Type B pancreatic cell (in vitro differentiated cells): ENCODE measurements around the gene SLC1A2. TPM values are rescaled to one million over a fixed set of nuclear protein-coding genes. Genes with fewer than 3 reads are reported as not detected.

Experiments used
- DNase-seq: peaks from one replicate; pipeline ENCODE4 v3.0.0; 2021; ENCODE audit warnings: mixed read lengths; ENCODE audit not compliant: unreplicated experiment; ENCODE audit errors: extremely low spot score
- H3K27ac Mint-ChIP-seq: 2 replicates; pipeline ENCODE4 v1.8.0; 2021; ENCODE audit warnings: mild to moderate bottlenecking, mixed read lengths
- H3K27me3 Mint-ChIP-seq: 2 replicates; pipeline ENCODE4 v1.8.0; 2021; ENCODE audit warnings: mixed read lengths
- H3K36me3 Mint-ChIP-seq: 2 replicates; pipeline ENCODE4 v1.8.0; 2021; ENCODE audit warnings: mixed read lengths
- H3K4me1 Mint-ChIP-seq: one replicate; pipeline ENCODE4 v1.8.0; 2021; ENCODE audit warnings: mixed read lengths; ENCODE audit not compliant: unreplicated experiment
- H3K4me3 Mint-ChIP-seq: 2 replicates; pipeline ENCODE4 v1.8.0; 2021; ENCODE audit warnings: mild to moderate bottlenecking, mixed read lengths
- H3K9me3 Mint-ChIP-seq: 2 replicates; pipeline ENCODE4 v1.8.0; 2021; ENCODE audit warnings: mixed read lengths
- total RNA-seq: library from RNA; stranded (reverse); gene quantifications from 2 replicates; pipeline ENCODE4 v1.2.1, GENCODE V29; 2021; ENCODE audit warnings: low replicate concordance
- TF ChIP-seq, protein P1 (sequence below): fragments of 200-600 bp; sonication (generic); conservative IDR thresholded peaks from 2 replicates; pipeline ENCODE4 v1.5.0; 2021; ENCODE audit warnings: antibody characterized with exemption, mild to moderate bottlenecking

The SLC1A2 gene
- total RNA-seq, 1 donor from 2014 or later = 7.4 TPM

DNA sequence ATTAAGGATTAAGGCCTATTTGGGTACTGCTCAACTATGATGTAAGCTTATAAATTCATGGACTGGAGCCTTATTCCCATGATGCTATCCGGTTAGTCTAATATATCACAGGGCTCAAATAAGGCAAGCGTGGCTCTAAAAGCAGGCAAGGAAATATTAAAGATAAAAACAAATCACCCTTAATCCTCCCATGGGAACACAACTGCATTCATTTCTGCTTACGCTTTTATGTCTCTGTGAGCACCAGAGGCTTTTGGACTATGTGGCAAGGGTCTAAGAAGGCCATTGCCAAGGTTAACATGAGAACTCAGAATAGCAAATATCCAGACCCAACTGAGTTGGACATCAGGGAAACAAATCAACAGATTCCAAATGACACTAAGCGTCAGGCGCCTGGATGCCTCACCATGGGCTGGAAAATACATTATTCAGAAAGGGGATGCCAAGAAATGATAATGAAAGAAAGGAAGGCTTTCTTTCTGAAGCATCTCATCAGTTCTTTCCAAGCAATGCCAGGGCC is 138.1 kb downstream of the SLC1A2 start:
- DNase-seq = no peak
- H3K4me1 Mint-ChIP-seq = no peaks in the 10 kb centered on the region
- H3K4me3 Mint-ChIP-seq = no peak overlapping the region
- TF ChIP-seq, protein P1, sequence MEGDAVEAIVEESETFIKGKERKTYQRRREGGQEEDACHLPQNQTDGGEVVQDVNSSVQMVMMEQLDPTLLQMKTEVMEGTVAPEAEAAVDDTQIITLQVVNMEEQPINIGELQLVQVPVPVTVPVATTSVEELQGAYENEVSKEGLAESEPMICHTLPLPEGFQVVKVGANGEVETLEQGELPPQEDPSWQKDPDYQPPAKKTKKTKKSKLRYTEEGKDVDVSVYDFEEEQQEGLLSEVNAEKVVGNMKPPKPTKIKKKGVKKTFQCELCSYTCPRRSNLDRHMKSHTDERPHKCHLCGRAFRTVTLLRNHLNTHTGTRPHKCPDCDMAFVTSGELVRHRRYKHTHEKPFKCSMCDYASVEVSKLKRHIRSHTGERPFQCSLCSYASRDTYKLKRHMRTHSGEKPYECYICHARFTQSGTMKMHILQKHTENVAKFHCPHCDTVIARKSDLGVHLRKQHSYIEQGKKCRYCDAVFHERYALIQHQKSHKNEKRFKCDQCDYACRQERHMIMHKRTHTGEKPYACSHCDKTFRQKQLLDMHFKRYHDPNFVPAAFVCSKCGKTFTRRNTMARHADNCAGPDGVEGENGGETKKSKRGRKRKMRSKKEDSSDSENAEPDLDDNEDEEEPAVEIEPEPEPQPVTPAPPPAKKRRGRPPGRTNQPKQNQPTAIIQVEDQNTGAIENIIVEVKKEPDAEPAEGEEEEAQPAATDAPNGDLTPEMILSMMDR = no peak
- no peak overlapping the region for H3K27ac Mint-ChIP-seq
- no peaks in the 10 kb centered on the region for H3K27me3 Mint-ChIP-seq
- no peaks in the 10 kb centered on the region for H3K36me3 Mint-ChIP-seq
- H3K9me3 Mint-ChIP-seq = peaks cover 7% of the 10 kb centered on the region

DNA sequence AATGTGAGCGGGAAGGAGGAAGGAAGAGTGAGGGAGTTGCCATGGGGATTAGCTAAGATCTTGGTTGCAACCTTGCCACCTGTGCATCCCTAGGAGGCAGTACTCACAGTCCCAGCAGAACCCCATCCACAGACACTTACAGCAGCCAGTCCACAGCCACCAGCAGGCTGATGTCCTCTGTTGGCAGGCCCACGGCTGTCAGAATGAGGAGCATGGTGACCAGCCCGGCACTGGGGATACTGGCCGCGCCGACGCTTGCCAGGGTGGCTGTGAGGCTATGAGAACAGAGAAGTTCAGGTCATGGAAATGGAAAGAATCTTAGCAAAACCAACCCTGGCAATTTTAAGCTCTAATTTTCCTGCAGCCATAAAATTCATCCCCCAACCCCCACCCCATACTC is 138.6 kb downstream of the SLC1A2 start:
- H3K36me3 Mint-ChIP-seq = no peaks in the 10 kb centered on the region
- no peak overlapping the region for H3K4me3 Mint-ChIP-seq
- peaks cover 7% of the 10 kb centered on the region for H3K9me3 Mint-ChIP-seq
- H3K27me3 Mint-ChIP-seq = no peaks in the 10 kb centered on the region
- H3K4me1 Mint-ChIP-seq = no peaks in the 10 kb centered on the region
- H3K27ac Mint-ChIP-seq = no peak overlapping the region
- DNase-seq = no peak
- TF ChIP-seq, protein P1 = no peak

DNA sequence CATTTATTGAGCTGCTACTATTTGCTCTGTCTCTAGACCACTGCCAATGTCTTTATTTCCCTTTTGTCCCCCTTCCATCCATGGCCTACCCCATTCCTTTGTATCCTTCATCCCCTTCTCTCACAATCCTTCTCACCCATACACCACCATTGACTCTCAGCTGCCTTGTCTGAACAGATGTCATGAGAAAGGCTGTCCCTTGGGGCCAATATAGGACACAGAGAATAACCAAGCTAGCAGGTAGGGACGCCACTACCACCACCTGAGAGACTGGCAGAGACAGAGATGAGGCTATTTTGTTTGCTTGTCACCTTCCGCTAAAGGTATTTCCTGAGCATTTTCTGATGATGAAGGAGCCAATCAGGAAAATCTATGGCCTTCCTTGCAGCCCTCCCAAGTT is 141.5 kb downstream of the SLC1A2 start:
- TF ChIP-seq, protein P1 = no peak
- peaks cover 12% of the 10 kb centered on the region for H3K4me1 Mint-ChIP-seq
- H3K4me3 Mint-ChIP-seq = no peak overlapping the region
- no peaks in the 10 kb centered on the region for H3K27me3 Mint-ChIP-seq
- H3K9me3 Mint-ChIP-seq = peaks cover 7% of the 10 kb centered on the region
- DNase-seq = no peak
- H3K36me3 Mint-ChIP-seq = no peaks in the 10 kb centered on the region
- H3K27ac Mint-ChIP-seq = no peak overlapping the region

DNA sequence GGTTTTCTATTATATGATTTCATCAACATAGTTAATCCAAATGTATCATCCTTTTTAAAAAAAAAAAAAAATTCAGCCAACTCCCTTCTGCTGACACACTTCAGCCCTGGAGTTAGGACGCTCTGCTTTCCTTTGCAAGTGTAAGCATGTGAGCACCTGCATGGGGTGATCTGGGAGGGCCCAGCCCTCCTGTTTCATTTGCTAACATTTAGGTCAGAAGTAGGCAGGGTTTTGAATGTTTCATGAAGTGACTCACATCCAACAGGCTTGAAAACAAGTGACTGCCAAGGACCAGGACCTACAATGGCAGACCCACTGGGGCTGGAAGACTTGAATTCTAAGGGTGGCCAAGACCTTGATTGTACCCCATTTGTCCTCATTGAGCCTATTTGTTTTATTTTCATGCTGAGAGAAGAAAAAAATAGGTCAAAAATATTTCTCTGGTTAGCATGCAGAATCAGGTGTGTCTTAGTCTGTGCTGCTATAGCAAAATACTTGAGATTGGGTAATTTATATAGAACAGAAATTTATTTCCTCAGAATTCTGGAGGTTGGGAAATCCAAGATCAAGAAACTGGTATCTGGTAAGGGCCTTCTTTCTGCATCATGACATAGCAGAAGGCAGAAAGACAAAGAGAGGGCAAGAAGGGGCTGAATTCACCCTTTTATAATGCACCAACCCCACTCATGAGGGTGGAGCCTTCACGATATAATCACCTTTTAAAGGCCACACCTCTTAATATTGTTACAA is 142.8 kb downstream of the SLC1A2 start:
- no peak overlapping the region for H3K27ac Mint-ChIP-seq
- H3K9me3 Mint-ChIP-seq = peaks cover 7% of the 10 kb centered on the region
- no peaks in the 10 kb centered on the region for H3K27me3 Mint-ChIP-seq
- no peak overlapping the region for H3K4me3 Mint-ChIP-seq
- TF ChIP-seq, protein P1 = no peak
- H3K4me1 Mint-ChIP-seq = peaks cover 12% of the 10 kb centered on the region
- DNase-seq = no peak
- no peaks in the 10 kb centered on the region for H3K36me3 Mint-ChIP-seq

DNA sequence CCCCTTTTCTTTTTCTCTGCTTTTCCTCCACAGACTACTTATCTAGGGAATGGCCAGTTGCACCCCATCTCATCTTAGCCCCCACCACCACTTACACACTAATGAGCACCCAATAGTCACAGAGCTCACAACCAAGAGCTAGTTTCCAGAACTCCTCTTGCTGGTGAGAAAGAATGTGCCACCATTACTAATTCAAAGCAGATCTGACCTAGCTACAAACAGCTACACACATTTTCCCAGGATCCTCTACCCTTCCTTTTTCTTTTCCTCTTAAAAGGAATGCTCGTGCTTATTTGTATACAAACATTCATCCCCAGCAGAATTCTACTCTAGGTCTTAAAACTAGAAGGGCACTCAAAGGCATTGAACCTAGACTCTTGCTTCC is 143.6 kb downstream of the SLC1A2 start:
- H3K27ac Mint-ChIP-seq = no peak overlapping the region
- H3K4me1 Mint-ChIP-seq = peaks cover 12% of the 10 kb centered on the region
- no peak overlapping the region for H3K4me3 Mint-ChIP-seq
- no peak for DNase-seq
- H3K36me3 Mint-ChIP-seq = no peaks in the 10 kb centered on the region
- TF ChIP-seq, protein P1 = no peak
- peaks cover 7% of the 10 kb centered on the region for H3K9me3 Mint-ChIP-seq
- no peaks in the 10 kb centered on the region for H3K27me3 Mint-ChIP-seq
